Activated CD8-positive, alpha-beta memory T cell treated with anti-CD3 and anti-CD28 coated beads, Interleukin-2, amount 10 ng/mL, durations not matched to agents 7 days and 5 days (primary cell): Measurements from ENCODE around the gene GPR39. TPM values are rescaled to one million over a fixed set of nuclear protein-coding genes. Genes with fewer than 3 reads are reported as not detected.

ENCODE experiments used
- ATAC-seq: fragments of 150-1000 bp; cut with Tn5 transposase; one replicate; pipeline ENCODE4 v1.10.0; 2021; ENCODE audit warnings: moderate library complexity
- CTCF ChIA-PET: fragments of 350-600 bp; sonication (Branson Sonifier 250); formaldehyde crosslinking; loops from one replicate; lab custom pipeline; 2021; ENCODE audit warnings: antibody characterized with exemption; lab: Charles Lee
- DNase-seq: peaks from one replicate; pipeline ENCODE4 v3.0.0-alpha.2; 2020
- H3K27ac Mint-ChIP-seq: one replicate; pipeline ENCODE4 v1.8.0; 2021; ENCODE audit warnings: mild to moderate bottlenecking, mixed read lengths
- H3K27me3 Mint-ChIP-seq: one replicate; pipeline ENCODE4 v1.8.0; 2021; ENCODE audit warnings: mixed read lengths
- H3K36me3 Mint-ChIP-seq: one replicate; pipeline ENCODE4 v1.8.0; 2021; ENCODE audit warnings: mild to moderate bottlenecking, mixed read lengths
- H3K4me1 Mint-ChIP-seq: one replicate; pipeline ENCODE4 v1.8.0; 2021; ENCODE audit warnings: mixed read lengths
- H3K4me3 Mint-ChIP-seq: one replicate; pipeline ENCODE4 v1.8.0; 2021; ENCODE audit warnings: mild to moderate bottlenecking, moderate library complexity, mixed read lengths
- H3K9me3 Mint-ChIP-seq: one replicate; pipeline ENCODE4 v1.8.0; 2022; ENCODE audit warnings: low read depth, mixed read lengths
- total RNA-seq, 2 experiments: library from RNA; stranded (reverse); gene quantifications; one replicate each; pipeline ENCODE4 v1.2.3, GENCODE V29; 2021

The GPR39 gene
- total RNA-seq, 2 experiments from 2014 or later = not detected

DNA sequence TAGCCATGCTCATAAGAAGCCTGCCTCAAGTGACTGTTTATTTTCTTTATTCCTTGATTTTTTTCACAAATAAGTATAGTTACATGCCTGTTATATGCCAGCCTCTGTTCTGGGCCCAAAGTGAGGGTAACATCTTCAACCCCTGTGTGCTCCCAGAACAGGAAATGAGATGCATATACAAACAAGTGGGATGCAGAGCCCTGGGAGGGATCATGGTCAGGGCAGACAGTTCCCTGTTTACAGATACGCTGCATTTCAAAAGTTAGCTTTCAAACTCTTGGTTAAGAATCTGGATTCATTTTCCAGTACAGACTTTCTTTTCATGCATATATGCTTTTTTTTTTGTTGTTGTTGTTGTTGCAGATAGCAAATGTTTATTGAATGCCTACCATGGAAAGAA lies 24.4 kb downstream of the GPR39 start:
- H3K27me3 Mint-ChIP-seq = no peaks in the 10 kb centered on the region
- no peak for ATAC-seq
- CTCF ChIA-PET = no interaction called here
- DNase-seq = no peak
- H3K4me1 Mint-ChIP-seq = no peaks in the 10 kb centered on the region
- no peaks in the 10 kb centered on the region for H3K36me3 Mint-ChIP-seq
- no peak overlapping the region for H3K4me3 Mint-ChIP-seq
- H3K27ac Mint-ChIP-seq = no peak overlapping the region
- H3K9me3 Mint-ChIP-seq = no peaks in the 10 kb centered on the region

DNA sequence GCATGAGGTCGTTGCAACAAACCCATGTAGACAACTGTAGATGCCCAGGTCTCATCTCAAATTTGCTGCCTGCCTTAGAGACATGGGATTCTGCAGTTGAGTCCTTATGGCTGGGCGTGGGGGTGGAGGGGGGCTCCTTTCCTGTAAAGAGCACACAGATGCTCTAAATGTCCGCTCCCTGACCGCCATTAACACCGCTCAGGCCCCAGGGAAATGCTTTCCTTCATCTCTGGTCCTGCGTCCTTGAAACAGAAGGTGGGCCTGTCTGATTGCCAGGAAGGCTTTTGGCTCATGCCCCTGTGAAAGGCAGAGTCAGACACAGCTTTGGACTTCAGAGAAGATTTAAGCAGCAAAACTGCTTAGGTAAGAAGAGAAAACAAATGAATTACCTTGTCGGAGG lies 25.7 kb downstream of the GPR39 start:
- no peak overlapping the region for H3K27ac Mint-ChIP-seq
- DNase-seq = no peak
- H3K4me3 Mint-ChIP-seq = no peak overlapping the region
- H3K27me3 Mint-ChIP-seq = no peaks in the 10 kb centered on the region
- H3K9me3 Mint-ChIP-seq = no peaks in the 10 kb centered on the region
- H3K36me3 Mint-ChIP-seq = no peaks in the 10 kb centered on the region
- ATAC-seq = no peak
- CTCF ChIA-PET = no interaction called here
- no peaks in the 10 kb centered on the region for H3K4me1 Mint-ChIP-seq

DNA sequence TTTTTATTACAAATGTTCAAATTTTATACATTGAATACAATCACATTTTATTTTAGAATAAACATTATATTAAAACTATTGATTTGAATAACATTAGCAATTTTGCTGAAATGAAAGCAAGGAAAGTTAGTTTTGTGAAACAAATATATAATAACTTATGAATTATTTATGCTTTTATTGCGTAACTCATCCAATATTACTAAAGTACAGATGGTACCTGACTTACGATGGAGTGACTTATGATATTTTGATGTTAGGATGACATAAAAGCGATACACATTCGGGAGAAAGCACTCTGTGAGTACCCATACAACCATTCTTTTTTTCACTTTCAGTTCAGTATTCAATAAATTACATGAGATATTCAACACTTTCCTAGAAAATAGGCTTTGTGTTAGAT lies 26.5 kb downstream of the GPR39 start:
- CTCF ChIA-PET = no interaction called here

DNA sequence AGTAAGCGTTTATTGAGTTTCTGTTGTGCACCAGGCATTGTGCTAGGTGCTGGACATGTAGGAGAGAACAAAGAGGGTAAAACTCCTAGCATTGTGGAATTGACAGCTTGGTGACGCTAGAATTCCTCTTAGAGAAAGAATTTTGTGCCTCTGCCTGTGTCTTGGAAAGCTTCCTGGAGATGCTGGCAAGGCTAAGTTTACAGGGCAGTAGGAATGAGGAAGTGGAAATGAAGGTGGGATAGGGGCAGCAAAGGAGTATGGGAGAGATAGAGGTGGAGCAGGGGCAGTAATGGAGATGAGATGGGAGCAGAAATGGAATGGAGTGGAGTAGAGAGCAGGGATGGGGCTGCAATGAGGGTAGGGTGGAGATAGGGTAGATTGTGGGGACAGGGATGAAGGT lies 29.8 kb downstream of the GPR39 start:
- CTCF ChIA-PET = no interaction called here
- ATAC-seq (no peak), DNase-seq (no peak)
- Mint-ChIP-seq H3K9me3 (no peaks in the 10 kb centered on the region), H3K27ac (no peak overlapping the region), H3K4me1 (no peaks in the 10 kb centered on the region), H3K4me3 (no peak overlapping the region), H3K36me3 (no peaks in the 10 kb centered on the region), H3K27me3 (no peaks in the 10 kb centered on the region)

More for the DNA sequence above, 26.5 kb downstream of the GPR39 start:
- no peaks in the 10 kb centered on the region for H3K4me1 Mint-ChIP-seq
- no peaks in the 10 kb centered on the region for H3K27me3 Mint-ChIP-seq
- no peak overlapping the region for H3K27ac Mint-ChIP-seq
- DNase-seq = no peak
- H3K4me3 Mint-ChIP-seq = no peak overlapping the region
- H3K9me3 Mint-ChIP-seq = no peaks in the 10 kb centered on the region
- no peak for ATAC-seq
- H3K36me3 Mint-ChIP-seq = no peaks in the 10 kb centered on the region

DNA sequence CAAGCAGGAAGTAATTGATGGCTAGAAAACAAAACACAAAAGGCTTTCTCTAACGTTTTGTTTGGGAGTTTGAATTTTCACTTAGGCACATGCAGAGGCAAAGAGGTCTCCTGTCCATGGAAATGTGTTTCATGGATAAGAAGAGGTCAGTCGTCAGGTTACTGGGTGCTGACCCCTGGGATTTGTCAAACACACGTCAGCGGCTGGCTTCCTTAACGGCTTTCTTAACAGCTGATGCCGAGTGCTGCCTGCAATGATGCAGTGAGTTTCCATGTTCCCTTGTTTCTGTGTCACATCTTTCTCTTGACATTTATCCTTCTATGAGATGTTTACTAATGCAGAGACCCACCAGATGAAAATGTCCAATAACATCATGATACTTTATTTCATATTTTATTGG lies 31.7 kb downstream of the GPR39 start:
- Mint-ChIP-seq H3K36me3 (no peaks in the 10 kb centered on the region), H3K27ac (no peak overlapping the region), H3K4me1 (no peaks in the 10 kb centered on the region), H3K9me3 (no peaks in the 10 kb centered on the region), H3K27me3 (no peaks in the 10 kb centered on the region), H3K4me3 (no peak overlapping the region)
- CTCF ChIA-PET = no interaction called here
- DNase-seq = no peak
- no peak for ATAC-seq

DNA sequence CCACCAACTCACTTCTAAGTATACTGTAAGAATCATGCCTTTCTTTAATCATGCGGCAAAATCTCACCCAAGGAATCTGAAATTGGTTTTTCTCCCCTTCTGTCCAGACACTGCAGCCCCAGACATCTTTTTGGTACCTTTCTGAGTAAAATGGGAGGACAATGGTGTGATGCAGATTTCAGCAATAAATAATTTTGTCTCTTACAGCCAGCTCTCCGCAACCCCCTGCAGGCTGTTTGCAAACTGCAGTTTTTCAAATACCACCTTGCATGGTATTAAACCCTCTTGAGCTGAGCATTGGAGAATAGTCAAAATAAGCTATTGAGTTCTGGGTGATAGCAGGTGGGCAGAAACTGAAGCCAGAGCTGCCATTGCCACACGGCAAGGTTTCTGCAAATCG lies 32.2 kb downstream of the GPR39 start:
- H3K27ac Mint-ChIP-seq = no peak overlapping the region
- no peak overlapping the region for H3K4me3 Mint-ChIP-seq
- H3K9me3 Mint-ChIP-seq = no peaks in the 10 kb centered on the region
- CTCF ChIA-PET = no interaction called here
- H3K36me3 Mint-ChIP-seq = no peaks in the 10 kb centered on the region
- H3K27me3 Mint-ChIP-seq = no peaks in the 10 kb centered on the region
- no peaks in the 10 kb centered on the region for H3K4me1 Mint-ChIP-seq
- no peak for DNase-seq
- ATAC-seq = no peak

DNA sequence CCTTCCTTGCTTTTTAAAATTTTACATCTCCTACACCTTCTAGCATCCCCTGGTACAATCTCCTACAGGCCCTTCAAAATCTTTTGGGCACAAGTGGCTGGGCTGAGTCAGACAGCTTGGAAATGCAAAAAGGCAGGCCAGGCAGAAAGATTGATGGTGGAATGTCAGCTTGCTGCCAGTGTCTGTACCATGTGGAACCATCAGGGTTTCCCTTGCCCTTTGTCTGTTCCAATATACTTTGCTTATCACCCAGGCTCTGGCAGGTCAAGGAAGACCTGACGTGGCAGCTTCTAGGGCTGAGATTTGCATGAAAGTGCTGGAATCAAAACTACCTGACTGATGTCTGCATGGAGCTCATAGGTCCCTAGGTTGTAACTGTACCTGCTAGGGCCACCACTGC lies 33.3 kb downstream of the GPR39 start:
- Mint-ChIP-seq H3K4me1 (no peaks in the 10 kb centered on the region), H3K9me3 (no peaks in the 10 kb centered on the region), H3K27ac (no peak overlapping the region), H3K36me3 (no peaks in the 10 kb centered on the region), H3K27me3 (no peaks in the 10 kb centered on the region), H3K4me3 (no peak overlapping the region)
- DNase-seq (no peak), ATAC-seq (no peak)
- CTCF ChIA-PET = no interaction called here

DNA sequence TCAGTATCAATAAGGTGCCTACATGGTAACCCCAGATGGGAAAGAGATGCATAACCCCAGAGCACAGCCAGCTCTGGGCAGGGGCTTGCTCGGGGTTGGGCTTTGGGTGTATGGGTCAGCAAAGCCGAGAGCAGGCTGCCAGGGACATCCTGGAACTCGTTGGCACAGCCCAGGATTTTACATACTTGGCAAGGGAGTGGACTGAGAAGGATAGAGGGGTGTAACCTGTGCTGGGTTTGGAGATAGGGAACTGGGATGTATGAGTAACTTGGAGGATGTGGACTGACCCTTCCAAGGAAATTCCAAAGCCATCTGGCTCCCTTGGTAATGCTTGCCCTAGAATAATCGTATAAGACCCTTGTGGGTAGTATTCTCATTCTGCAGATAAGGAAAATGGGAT lies 44.2 kb downstream of the GPR39 start:
- Mint-ChIP-seq H3K4me3 (no peak overlapping the region), H3K9me3 (peaks cover 11% of the 10 kb centered on the region), H3K27me3 (no peaks in the 10 kb centered on the region), H3K36me3 (no peaks in the 10 kb centered on the region), H3K4me1 (no peaks in the 10 kb centered on the region), H3K27ac (no peak overlapping the region)
- CTCF ChIA-PET = no interaction called here
- DNase-seq = no peak
- ATAC-seq = no peak

DNA sequence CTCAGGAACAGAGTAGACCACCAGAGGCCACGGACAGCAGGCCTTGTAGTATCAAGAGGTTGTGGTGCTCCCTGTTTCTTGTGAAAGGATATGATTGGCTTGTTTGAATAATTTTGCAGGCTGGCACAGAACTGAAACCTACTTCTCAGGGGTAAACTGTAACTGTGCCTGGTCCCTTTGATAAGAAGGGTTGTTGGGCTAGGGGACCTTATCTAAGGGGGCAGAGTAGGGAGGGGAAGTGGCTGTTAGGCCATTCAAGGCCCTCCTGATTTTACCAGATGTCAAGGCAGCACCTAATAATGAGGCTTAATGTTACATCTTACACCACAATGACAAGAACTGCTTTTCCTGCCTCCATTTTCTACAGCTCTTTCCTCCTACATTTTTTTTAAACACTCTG lies 45.6 kb downstream of the GPR39 start:
- Mint-ChIP-seq H3K4me1 (no peaks in the 10 kb centered on the region), H3K36me3 (no peaks in the 10 kb centered on the region), H3K27me3 (no peaks in the 10 kb centered on the region), H3K9me3 (peaks cover 15% of the 10 kb centered on the region), H3K4me3 (no peak overlapping the region), H3K27ac (no peak overlapping the region)
- ATAC-seq (no peak), DNase-seq (no peak)
- CTCF ChIA-PET = no interaction called here

DNA sequence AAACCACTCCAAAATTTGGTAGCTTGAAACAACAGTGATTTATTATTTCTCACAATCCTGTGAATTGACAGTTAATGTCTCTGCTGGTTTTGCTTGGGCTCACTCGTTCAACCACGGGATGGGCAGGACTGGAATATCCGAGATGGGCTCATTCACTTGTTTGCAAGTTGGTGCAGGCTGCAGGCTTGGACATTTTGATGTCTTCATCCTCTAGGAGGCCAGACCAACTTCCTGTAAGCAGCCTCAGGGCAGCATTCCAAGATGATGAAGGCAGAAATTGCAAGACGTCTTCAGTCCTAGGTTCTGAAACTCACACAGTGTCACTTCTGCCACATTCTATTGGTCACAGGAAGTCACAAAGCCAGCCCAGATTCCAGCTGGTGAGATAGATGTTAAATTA lies 47.1 kb downstream of the GPR39 start:
- no peaks in the 10 kb centered on the region for H3K27me3 Mint-ChIP-seq
- no peak for ATAC-seq
- H3K9me3 Mint-ChIP-seq = peaks cover 12% of the 10 kb centered on the region
- no peaks in the 10 kb centered on the region for H3K36me3 Mint-ChIP-seq
- H3K4me1 Mint-ChIP-seq = no peaks in the 10 kb centered on the region
- no peak overlapping the region for H3K4me3 Mint-ChIP-seq
- no peak for DNase-seq
- H3K27ac Mint-ChIP-seq = no peak overlapping the region
- CTCF ChIA-PET = no interaction called here

DNA sequence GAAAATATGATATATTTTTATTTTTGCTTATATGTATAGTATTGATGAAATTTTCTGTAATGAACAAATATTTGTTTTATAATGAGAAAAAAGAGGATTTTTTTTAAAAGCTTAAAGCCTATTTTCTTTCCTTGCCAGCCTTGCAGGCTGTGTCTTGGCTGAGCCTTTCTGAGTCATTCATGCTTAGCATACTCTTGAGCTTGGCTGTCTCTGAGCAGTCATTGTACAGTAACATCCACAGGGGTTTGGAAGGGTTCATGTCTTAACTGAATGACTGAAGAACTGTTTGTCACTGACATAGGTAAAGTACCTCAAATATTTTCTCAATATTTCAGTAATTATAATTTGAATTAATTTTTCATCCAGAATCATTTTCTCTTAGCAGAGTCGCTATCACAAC lies 49.3 kb downstream of the GPR39 start:
- Mint-ChIP-seq H3K9me3 (peaks cover 13% of the 10 kb centered on the region), H3K27me3 (no peaks in the 10 kb centered on the region), H3K4me1 (no peaks in the 10 kb centered on the region), H3K36me3 (no peaks in the 10 kb centered on the region), H3K4me3 (no peak overlapping the region), H3K27ac (no peak overlapping the region)
- ATAC-seq = no peak
- DNase-seq = no peak
- CTCF ChIA-PET = no interaction called here

DNA sequence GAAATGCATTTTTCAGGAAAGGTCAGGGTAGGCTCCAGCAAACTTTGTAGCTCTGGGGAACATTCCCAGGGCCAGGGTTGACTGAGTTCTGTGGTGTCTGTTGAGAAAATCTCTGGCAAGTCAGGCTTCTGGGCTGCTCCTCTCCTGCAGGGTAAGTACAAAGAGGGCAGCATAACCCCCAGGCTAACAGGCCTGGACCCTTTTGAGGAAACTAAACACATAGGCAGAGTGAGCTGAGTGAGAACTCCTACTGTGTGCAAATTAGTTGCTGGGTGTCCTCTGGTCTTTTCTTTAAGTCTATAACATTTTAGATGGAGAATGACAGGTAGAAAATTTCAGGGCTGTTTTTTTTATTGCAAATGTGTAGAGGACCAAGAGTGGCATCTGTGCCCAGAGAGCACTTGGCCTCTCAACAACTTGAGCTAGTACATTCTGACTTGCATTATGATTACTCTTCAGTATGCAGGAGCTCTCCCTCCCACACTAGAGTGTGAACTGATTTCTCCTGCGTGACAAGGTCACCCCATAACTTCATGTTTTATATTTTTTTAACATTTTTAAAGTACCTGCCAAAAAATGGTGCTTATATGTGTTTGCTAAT lies 49.9 kb downstream of the GPR39 start:
- no peaks in the 10 kb centered on the region for H3K4me1 Mint-ChIP-seq
- no peak overlapping the region for H3K4me3 Mint-ChIP-seq
- DNase-seq (no peak), ATAC-seq (no peak)
- peaks cover 13% of the 10 kb centered on the region for H3K9me3 Mint-ChIP-seq
- CTCF ChIA-PET = no interaction called here
- no peak overlapping the region for H3K27ac Mint-ChIP-seq
- H3K36me3 Mint-ChIP-seq = no peaks in the 10 kb centered on the region
- H3K27me3 Mint-ChIP-seq = no peaks in the 10 kb centered on the region

DNA sequence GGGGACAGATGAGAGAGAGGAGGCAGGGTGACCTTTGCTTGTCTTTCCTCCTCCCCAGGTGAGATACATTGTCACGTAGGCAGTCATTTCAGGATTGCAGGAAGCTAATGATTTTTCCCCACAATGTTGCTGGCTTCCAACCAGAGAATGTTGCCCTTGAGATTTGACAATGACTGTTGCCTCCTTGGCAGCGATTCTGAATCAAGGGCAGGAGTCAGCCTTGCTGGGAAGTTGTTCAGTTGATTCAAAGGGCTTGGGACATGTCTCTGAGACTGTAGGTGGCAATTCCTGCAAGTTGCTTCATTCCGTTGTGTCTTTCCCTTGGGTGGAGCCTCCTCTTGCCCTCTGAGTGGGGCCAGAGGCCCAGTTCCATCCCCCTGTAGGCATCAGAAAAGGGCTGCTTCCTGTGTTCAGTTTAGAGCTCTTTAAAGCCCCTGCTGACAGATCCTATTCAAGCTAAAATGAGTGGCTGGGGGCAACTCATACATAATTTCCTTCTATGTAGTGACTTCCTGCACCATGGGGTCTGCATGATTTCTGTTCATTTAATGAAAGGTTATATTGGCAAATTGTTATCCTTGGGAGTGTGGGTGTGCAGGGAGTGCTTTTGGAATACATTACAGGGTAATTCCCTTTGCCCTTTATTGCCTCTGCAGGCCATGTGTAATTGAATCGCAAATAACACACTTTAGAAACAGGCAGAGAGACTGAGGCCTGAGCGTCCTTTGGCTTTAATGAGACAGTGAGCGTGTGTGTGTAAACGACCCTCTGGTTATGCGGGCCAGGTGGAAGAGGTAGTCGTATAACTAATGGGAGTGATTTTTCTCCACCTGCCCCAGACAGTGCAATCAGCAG lies 52.4 kb downstream of the GPR39 start:
- no peak overlapping the region for H3K27ac Mint-ChIP-seq
- DNase-seq (no peak), ATAC-seq (no peak)
- CTCF ChIA-PET = no interaction called here
- H3K9me3 Mint-ChIP-seq = peaks cover 18% of the 10 kb centered on the region
- no peaks in the 10 kb centered on the region for H3K27me3 Mint-ChIP-seq
- no peaks in the 10 kb centered on the region for H3K4me1 Mint-ChIP-seq
- H3K4me3 Mint-ChIP-seq = no peak overlapping the region
- H3K36me3 Mint-ChIP-seq = no peaks in the 10 kb centered on the region

DNA sequence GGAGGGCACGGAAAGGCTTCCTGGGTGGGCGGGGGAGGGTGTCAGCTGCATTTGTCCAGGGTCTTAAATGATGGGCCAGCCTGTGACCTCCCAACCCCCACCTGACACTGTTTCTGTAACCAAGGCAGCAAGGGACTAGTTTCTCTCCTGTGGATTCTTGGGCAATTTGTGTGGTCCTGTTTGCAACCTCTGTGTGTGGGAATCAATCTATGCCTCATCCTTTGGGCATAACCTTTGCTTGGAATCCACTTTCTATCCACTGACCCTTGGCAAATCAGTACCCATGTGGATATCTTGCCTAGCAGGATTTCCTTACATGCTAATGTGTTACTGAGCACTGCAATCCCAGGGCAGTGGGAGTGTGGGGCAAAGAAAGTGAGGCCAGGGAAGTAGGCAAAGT lies 54.1 kb downstream of the GPR39 start:
- Mint-ChIP-seq H3K27me3 (no peaks in the 10 kb centered on the region), H3K36me3 (no peaks in the 10 kb centered on the region), H3K9me3 (peaks cover 13% of the 10 kb centered on the region), H3K4me1 (no peaks in the 10 kb centered on the region), H3K27ac (no peak overlapping the region), H3K4me3 (no peak overlapping the region)
- CTCF ChIA-PET = no interaction called here
- DNase-seq = no peak
- ATAC-seq = no peak
